ENCODE measurements around the gene ETV6.

GRCh38 chr12:11651381-11651780, 1.9 kb downstream of the ETV6 start:
- TF ChIP-seq CTCF (IDR thresholded peaks at IDR 0.05) = no peak
- TF ChIP-seq POLR2A (IDR thresholded peaks at IDR 0.05) = no peak
